Fibroblast of mammary gland (primary cell): ENCODE results near the gene SMIM12.

Experiments used
- DNase-seq: peaks from one replicate; pipeline ENCODE4 v3.0.0-alpha.2; 2010; ENCODE audit warnings: low read depth
- H3K4me3 ChIP-seq: 2 replicates; pipeline ENCODE4 v1.5.1; 2011; ENCODE audit warnings: low read depth, mild to moderate bottlenecking, low read length, moderate library complexity; ENCODE audit not compliant: control insufficient read depth
- CTCF ChIP-seq: conservative IDR thresholded peaks from 2 replicates; pipeline ENCODE4 v1.5.1; 2011; ENCODE audit warnings: low read depth, low read length, inconsistent platforms; ENCODE audit not compliant: control insufficient read depth, insufficient read depth

Gene SMIM12

GRCh38 chr1:34864759-34865158 lies 5.2 kb upstream of the SMIM12 start:
- H3K4me3 ChIP-seq: no peak overlapping the region
- TF ChIP-seq CTCF: no peak
- DNase-seq: no peak

DNA sequence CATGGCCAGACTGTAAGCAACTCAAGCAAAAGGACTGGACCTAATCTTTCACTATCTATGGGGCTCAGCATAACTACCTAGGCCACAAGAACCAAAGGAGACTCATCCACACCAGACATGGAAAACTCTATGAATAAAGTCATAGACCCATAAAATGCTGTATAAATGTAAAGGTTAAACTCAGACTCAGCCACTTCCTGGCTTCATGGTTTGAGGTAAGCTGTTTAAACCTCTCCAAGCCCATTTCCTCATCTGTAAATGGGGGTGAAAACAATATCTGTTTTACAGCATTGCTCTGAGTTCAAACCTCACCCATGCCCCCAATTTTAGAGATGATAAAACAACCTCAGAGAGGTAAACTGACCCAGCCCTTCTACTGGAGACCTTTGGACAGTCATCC lies 4.0 kb upstream of the SMIM12 start:
- no peak overlapping the region for H3K4me3 ChIP-seq
- no peak for DNase-seq
- TF ChIP-seq CTCF: no peak

- no peak for TF ChIP-seq CTCF
- peak; percentile 66 for DNase-seq
- peak overlapping the region; percentile 99 for H3K4me3 ChIP-seq
Measured at GRCh38 chr1:34858901-34859445, 576 bp downstream of the SMIM12 start.

DNA sequence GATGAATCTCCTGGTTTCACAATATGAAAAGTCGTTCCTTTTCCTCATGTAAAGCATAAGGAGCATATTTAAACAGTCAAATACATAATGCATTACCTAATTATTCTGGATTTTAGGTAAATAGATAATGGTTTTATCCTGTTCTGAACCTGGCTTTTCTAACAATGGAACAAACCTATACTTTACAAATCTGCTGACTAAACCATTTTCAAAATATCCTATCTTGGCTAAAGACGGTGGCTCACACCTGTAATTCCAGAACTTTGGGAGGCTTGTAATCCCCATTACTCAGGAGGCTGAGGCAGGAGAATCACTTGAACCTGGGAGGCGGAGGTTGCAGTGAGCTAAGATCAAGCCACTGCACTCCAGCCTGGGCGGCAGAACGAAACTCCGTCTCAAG lies 2.9 kb downstream of the SMIM12 start:
- no peak for TF ChIP-seq CTCF
- no peak overlapping the region for H3K4me3 ChIP-seq
- no peak for DNase-seq

DNA sequence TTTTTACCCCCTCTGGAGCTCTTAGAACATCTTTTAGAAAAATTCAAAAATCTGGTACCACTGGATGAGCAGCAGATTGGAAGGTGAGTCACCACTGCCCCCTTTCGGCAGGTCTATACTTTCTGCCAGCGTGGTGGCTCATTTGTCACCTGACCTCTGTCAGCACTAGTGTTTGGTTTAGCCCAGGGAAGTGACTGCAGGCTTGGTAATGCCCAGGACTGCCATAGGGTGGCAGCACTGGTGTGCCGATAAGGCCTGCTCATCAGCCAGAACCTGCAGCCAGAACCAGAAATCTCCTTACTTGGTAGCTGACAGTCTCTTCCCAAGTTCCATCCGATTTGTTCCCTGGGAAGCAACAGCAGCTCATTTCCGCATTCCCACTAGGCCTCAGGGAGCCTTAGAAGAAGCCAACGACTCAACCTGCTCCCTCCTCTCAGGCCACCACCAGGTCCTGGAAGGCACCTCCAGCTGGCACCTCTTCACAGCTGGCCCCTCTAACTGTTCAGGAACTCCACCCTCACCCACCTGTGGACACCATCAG lies 6.8 kb downstream of the SMIM12 start:
- peak; percentile 96 for DNase-seq
- H3K4me3 ChIP-seq: no peak overlapping the region
- peak; percentile 91 for TF ChIP-seq CTCF

DNA sequence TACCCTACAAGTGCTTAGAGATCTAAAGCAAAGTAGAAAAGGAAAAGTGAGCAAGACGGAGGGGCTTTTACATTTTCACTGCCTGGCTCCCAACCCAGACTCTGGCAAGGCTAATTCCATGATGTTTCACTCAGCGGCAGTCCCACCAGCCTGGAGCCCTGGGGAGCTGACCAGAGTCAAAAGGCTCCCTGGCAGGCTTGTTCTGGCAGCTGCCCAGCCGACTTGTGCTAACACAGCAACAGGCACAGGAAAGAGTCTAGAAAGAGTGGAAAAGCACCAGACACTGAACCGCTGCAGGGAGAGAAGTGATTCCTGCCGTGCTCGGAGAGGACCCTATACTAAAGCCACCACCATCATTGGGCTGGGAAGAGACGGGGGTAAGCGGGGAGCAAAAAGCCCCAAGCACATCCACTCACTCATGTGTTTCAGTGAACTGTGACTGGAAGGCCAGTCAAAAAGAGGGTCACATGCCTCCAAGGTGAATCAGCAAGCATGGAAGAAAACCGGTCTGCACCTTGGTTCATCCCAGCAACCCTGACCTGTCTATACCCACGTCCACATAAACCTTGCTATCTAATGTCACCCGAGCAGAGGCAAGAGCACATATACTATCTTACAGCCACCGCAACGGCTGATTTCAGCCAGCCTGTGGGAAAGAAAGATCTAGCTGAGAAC lies 8.0 kb downstream of the SMIM12 start:
- no peak for TF ChIP-seq CTCF
- DNase-seq: no peak
- H3K4me3 ChIP-seq: no peak overlapping the region
